ENCODE measurements around the gene ZNF285.
"Not testable (repeated sequence)": the region's sequence is repeated elsewhere in the genome, so short reads cannot be mapped to it uniquely, and the experiment has no call there.

The ZNF285 gene

DNA sequence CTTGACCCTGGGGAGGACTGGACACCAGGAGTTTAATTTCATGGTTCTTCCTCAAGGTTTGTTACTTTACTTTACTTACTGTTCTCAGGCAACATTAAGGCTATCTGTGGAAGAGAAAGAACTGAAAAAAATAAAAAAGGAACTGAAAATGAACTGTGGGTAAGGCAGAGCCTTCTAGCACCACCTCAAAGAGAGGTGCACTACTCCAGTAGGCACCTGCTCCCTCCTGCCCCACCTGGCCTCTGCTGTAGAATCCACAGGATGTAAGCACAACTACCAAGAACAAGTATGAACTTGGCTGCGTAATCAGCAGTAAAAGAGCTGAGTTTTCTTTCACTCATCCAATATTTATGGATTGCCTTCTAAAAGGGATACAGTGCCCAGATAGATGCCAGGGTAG lies 57.2 kb downstream of the ZNF285 start:
- no peaks in the 10 kb centered on the region for H3K9me3 ChIP-seq (replicated peaks; ENCODE audit: insufficient read depth, low read length)
- H3K9me2 ChIP-seq (replicated peaks; ENCODE audit: insufficient read depth, low read length), result no peaks in the 10 kb centered on the region
- no peaks in the 10 kb centered on the region for H3K36me3 ChIP-seq (replicated peaks; ENCODE audit: insufficient read depth, low read length)
- H3K27ac ChIP-seq (ENCODE audit: low read length), result peak overlapping the region; percentile 61; the same call in 1 of the 2 replicates
- peak; percentile 59 for DNase-seq
- H3K79me2 ChIP-seq (ENCODE audit: low read length), result no peaks in the 10 kb centered on the region
- no peaks in the 10 kb centered on the region for H3K27me3 ChIP-seq (replicated peaks; ENCODE audit: insufficient read depth, low read length)
- no peaks in the 10 kb centered on the region for H4K20me1 ChIP-seq (ENCODE audit: insufficient read depth, low read length)
- peaks cover 15% of the 10 kb centered on the region; the same call in 1 of the 2 replicates for H3K4me1 ChIP-seq (ENCODE audit: low read length)
- H3F3A ChIP-seq (ENCODE audit: insufficient read depth, low read length), result no peaks in the 10 kb centered on the region
- H3K4me2 ChIP-seq (ENCODE audit: low read depth, low read length), result peak overlapping the region; percentile 31; the same call in 1 of the 2 replicates
- H3K4me3 ChIP-seq (ENCODE audit: low read length), result no peak overlapping the region
- TF ChIP-seq, protein P1, sequence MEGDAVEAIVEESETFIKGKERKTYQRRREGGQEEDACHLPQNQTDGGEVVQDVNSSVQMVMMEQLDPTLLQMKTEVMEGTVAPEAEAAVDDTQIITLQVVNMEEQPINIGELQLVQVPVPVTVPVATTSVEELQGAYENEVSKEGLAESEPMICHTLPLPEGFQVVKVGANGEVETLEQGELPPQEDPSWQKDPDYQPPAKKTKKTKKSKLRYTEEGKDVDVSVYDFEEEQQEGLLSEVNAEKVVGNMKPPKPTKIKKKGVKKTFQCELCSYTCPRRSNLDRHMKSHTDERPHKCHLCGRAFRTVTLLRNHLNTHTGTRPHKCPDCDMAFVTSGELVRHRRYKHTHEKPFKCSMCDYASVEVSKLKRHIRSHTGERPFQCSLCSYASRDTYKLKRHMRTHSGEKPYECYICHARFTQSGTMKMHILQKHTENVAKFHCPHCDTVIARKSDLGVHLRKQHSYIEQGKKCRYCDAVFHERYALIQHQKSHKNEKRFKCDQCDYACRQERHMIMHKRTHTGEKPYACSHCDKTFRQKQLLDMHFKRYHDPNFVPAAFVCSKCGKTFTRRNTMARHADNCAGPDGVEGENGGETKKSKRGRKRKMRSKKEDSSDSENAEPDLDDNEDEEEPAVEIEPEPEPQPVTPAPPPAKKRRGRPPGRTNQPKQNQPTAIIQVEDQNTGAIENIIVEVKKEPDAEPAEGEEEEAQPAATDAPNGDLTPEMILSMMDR (IDR thresholded peaks at IDR 0.05; ENCODE audit: low read length), result no peak
- no peak for TF ChIP-seq EZH2 (optimal IDR thresholded peaks at IDR 0.05; ENCODE audit: low read depth, low read length)
- no peak for TF ChIP-seq EZH2phosphoT487 (IDR thresholded peaks at IDR 0.05; ENCODE audit: low read length)
- no peak overlapping the region for H3K9ac ChIP-seq (ENCODE audit: low read length)
- H2AFZ ChIP-seq (ENCODE audit: low read length), result no peak overlapping the region

DNA sequence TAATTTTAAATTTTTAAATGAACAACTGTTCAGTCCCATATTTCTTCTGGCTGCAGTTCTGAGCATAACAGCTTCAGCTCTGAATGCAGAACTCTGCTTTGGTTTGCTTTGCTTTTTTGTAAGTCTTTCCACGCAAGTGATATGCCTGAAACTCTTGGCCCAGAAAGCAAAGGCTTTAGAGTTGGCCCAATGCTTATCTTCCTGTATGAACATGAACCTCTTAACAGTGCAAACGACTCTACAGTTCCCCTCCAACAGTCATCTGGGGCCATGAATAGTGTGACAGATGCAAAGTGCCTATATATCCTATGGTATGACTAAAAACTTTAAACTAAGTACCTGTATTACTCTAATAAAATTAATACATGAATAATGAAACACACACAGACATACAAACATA lies 59.6 kb downstream of the ZNF285 start:
- TF ChIP-seq, protein P1 (IDR thresholded peaks at IDR 0.05; ENCODE audit: low read length), result no peak
- TF ChIP-seq EZH2 (optimal IDR thresholded peaks at IDR 0.05; ENCODE audit: low read depth, low read length), result no peak
- no peak for TF ChIP-seq EZH2phosphoT487 (IDR thresholded peaks at IDR 0.05; ENCODE audit: low read length)
- H3K4me3 ChIP-seq (ENCODE audit: low read length), result no peak overlapping the region
- no peaks in the 10 kb centered on the region for H3K79me2 ChIP-seq (ENCODE audit: low read length)
- no peaks in the 10 kb centered on the region for H4K20me1 ChIP-seq (ENCODE audit: insufficient read depth, low read length)
- H3K4me1 ChIP-seq (ENCODE audit: low read length), result peaks cover 15% of the 10 kb centered on the region; the same call in 1 of the 2 replicates
- H3K36me3 ChIP-seq (replicated peaks; ENCODE audit: insufficient read depth, low read length), result no peaks in the 10 kb centered on the region
- no peaks in the 10 kb centered on the region for H3F3A ChIP-seq (ENCODE audit: insufficient read depth, low read length)
- H2AFZ ChIP-seq (ENCODE audit: low read length), result no peak overlapping the region
- H3K9me2 ChIP-seq (replicated peaks; ENCODE audit: insufficient read depth, low read length), result no peaks in the 10 kb centered on the region
- H3K27ac ChIP-seq (ENCODE audit: low read length), result no peak overlapping the region
- no peaks in the 10 kb centered on the region for H3K27me3 ChIP-seq (replicated peaks; ENCODE audit: insufficient read depth, low read length)
- no peak overlapping the region for H3K9ac ChIP-seq (ENCODE audit: low read length)
- no peak for DNase-seq
- H3K9me3 ChIP-seq (replicated peaks; ENCODE audit: insufficient read depth, low read length), result no peaks in the 10 kb centered on the region
- H3K4me2 ChIP-seq (ENCODE audit: low read depth, low read length), result no peak overlapping the region

DNA sequence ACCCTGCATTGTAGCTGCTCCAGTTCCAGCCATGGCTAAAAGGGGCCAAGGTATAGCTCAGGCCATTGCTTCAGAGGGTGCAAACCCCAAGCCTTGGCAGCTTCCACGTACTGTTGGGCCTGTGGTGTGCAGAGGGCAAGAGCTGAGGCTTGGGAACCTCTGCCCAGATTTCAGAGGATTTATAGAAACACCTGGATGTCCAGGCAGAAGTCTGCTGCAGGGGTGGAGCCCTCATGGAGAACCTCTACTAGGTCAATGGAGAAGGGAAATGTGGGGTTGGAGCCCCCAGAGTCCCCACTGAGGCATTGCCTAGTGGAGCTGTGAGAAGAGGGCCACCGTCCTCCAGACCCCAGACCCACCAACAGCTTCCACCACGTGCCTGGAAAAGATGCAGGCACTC lies 66.8 kb downstream of the ZNF285 start:
- not testable (repeated sequence) for H3K4me3 ChIP-seq (ENCODE audit: low read length); H3K79me2 ChIP-seq (ENCODE audit: low read length); H2AFZ ChIP-seq (ENCODE audit: low read length); H3K27ac ChIP-seq (ENCODE audit: low read length); DNase-seq; H3K9me3 ChIP-seq (replicated peaks; ENCODE audit: insufficient read depth, low read length); H4K20me1 ChIP-seq (ENCODE audit: insufficient read depth, low read length); H3K4me1 ChIP-seq (ENCODE audit: low read length); H3K4me2 ChIP-seq (ENCODE audit: low read depth, low read length); H3K27me3 ChIP-seq (replicated peaks; ENCODE audit: insufficient read depth, low read length); H3K9ac ChIP-seq (ENCODE audit: low read length); H3K36me3 ChIP-seq (replicated peaks; ENCODE audit: insufficient read depth, low read length); H3F3A ChIP-seq (ENCODE audit: insufficient read depth, low read length); H3K9me2 ChIP-seq (replicated peaks; ENCODE audit: insufficient read depth, low read length)

Data from MM.1S (cell line).